HepG2 (cell line): Measurements from ENCODE around the gene PUS1. TPM values are rescaled to one million over a fixed set of nuclear protein-coding genes. Genes with fewer than 3 reads are reported as not detected.

Experiments used
- AGO2 ChIP-seq: fragments of 200-400 bp; formaldehyde crosslinking; optimal IDR thresholded peaks from 2 replicates; pipeline ENCODE3; 2017; ENCODE audit warnings: mild to moderate bottlenecking, low read depth, low read length, moderate library complexity
- JUNB ChIP-seq: sonication (generic); formaldehyde crosslinking; IDR thresholded peaks from 2 replicates; pipeline ENCODE4 v1.8.0; 2022; ENCODE audit warnings: missing genetic modification reagents, mild to moderate bottlenecking, borderline replicate concordance
- MED1 ChIP-seq: sonication (generic); formaldehyde crosslinking; IDR thresholded peaks from 2 replicates; pipeline ENCODE4 v1.4.0; 2020; ENCODE audit warnings: missing genetic modification reagents
- MXD4 ChIP-seq: IDR thresholded peaks from 2 replicates; pipeline ENCODE4 v1.6.1; 2016; ENCODE audit warnings: mild to moderate bottlenecking, missing biosample characterization, missing genetic modification reagents
- MXI1 ChIP-seq: IDR thresholded peaks from 3 replicates; pipeline ENCODE4 v1.6.1; 2012; ENCODE audit warnings: low read depth, low read length, inconsistent platforms, borderline replicate concordance
- NCOA5 ChIP-seq: sonication (generic); formaldehyde crosslinking; IDR thresholded peaks from 2 replicates; pipeline ENCODE4 v1.4.0; 2020; ENCODE audit warnings: missing genetic modification reagents
- NCOR1 ChIP-seq: fragments of 200-600 bp; sonication (generic); IDR thresholded peaks from 2 replicates; pipeline ENCODE4 v1.7.0; 2017; ENCODE audit warnings: antibody characterized with exemption, low read length, borderline replicate concordance
- ONECUT2 ChIP-seq: sonication (generic); formaldehyde crosslinking; IDR thresholded peaks from 2 replicates; pipeline ENCODE4 v1.4.0; 2020; ENCODE audit warnings: missing genetic modification reagents
- PCBP1 ChIP-seq: fragments of 200-400 bp; formaldehyde crosslinking; IDR thresholded peaks from 2 replicates; pipeline ENCODE4 v1.6.1; 2017; ENCODE audit warnings: mild to moderate bottlenecking, low read depth, low read length, borderline replicate concordance
- RARA ChIP-seq: IDR thresholded peaks from 2 replicates; pipeline ENCODE4 v1.6.1; 2016; ENCODE audit warnings: missing genetic modification reagents, missing compliant biosample characterization
- RXRA ChIP-seq: sonication (generic); formaldehyde crosslinking; IDR thresholded peaks from 2 replicates; pipeline ENCODE4 v1.5.1; 2020; ENCODE audit warnings: missing genetic modification reagents
- RXRB ChIP-seq: IDR thresholded peaks from 2 replicates; pipeline ENCODE4 v1.6.1; 2016; ENCODE audit warnings: borderline replicate concordance, missing genetic modification reagents, missing compliant biosample characterization
- SIN3A ChIP-seq: IDR thresholded peaks from 2 replicates; pipeline ENCODE4 v1.6.1; 2011; ENCODE audit warnings: low read depth, mild to moderate bottlenecking, control low read depth, low read length, borderline replicate concordance
- THAP11 ChIP-seq: IDR thresholded peaks from 2 replicates; pipeline ENCODE4 v1.6.1; 2016; ENCODE audit warnings: missing biosample characterization, missing genetic modification reagents
- ZBTB7B ChIP-seq: sonication (generic); formaldehyde crosslinking; IDR thresholded peaks from 2 replicates; pipeline ENCODE4 v1.4.0; 2020; ENCODE audit warnings: missing genetic modification reagents
- ZNF10 ChIP-seq: sonication (generic); formaldehyde crosslinking; IDR thresholded peaks from 2 replicates; pipeline ENCODE4 v1.4.0; 2020; ENCODE audit warnings: mild to moderate bottlenecking, low read depth, missing genetic modification reagents, borderline replicate concordance
- ZNF317 ChIP-seq: sonication (generic); formaldehyde crosslinking; IDR thresholded peaks from 2 replicates; pipeline ENCODE4 v1.5.0; 2020; ENCODE audit warnings: mild to moderate bottlenecking, missing genetic modification reagents
- ZNF564 ChIP-seq: sonication (generic); formaldehyde crosslinking; IDR thresholded peaks from 2 replicates; pipeline ENCODE4 v1.8.1; 2023; ENCODE audit warnings: mild to moderate bottlenecking, missing genetic modification reagents
- polyA plus RNA-seq, 8 experiments: library from polyadenylated mRNA; depleted of rRNA in 3 of 8; stranded (reverse) in 7 of 8; unstranded in 1 of 8; fragments of >200 nt; fragmentation: Illumina TruSeq in 4 of 8; extraction: Trizol in 4 of 8; gene quantifications; 2 replicates each; pipeline versions ENCODE4 v1.2.1 to v1.2.3, GENCODE V29; 2011 to 2016; ENCODE audit warnings: low read depth in 4 of 8, missing spikeins in 1 of 8, mixed read lengths in 1 of 8; ENCODE audit not compliant: insufficient read depth in 1 of 8
- total RNA-seq, 5 experiments: library from RNA; depleted of rRNA; stranded (reverse); fragments of >200 nt; fragmentation: Illumina TruSeq; extraction: Trizol; gene quantifications; 2 replicates each; pipeline ENCODE4 v1.2.3, GENCODE V29; 2016; ENCODE audit warnings: low read depth in 1 of 5
- TF ChIP-seq, protein P1 (sequence below), 2 experiments: IDR thresholded peaks; 2 replicates each; pipeline ENCODE4 v1.6.1; 2011 to 2012; ENCODE audit warnings: low read length in 2 of 2, borderline replicate concordance in 1 of 2, low read depth in 1 of 2, mild to moderate bottlenecking in 1 of 2, moderate library complexity in 1 of 2
- TF ChIP-seq, protein P2 (sequence below): sonication (generic); formaldehyde crosslinking; IDR thresholded peaks from 2 replicates; pipeline ENCODE4 v1.5.0; 2020; ENCODE audit warnings: missing genetic modification reagents, mild to moderate bottlenecking, borderline replicate concordance
- TF ChIP-seq, protein P3 (sequence below): sonication (generic); formaldehyde crosslinking; IDR thresholded peaks from 2 replicates; pipeline ENCODE4 v1.4.0; 2020; ENCODE audit warnings: missing genetic modification reagents, mild to moderate bottlenecking, borderline replicate concordance
- TF ChIP-seq, protein P4 (sequence below): sonication (generic); formaldehyde crosslinking; IDR thresholded peaks from 2 replicates; pipeline ENCODE4 v1.8.1; 2023; ENCODE audit warnings: mild to moderate bottlenecking, missing genetic modification reagents

Gene PUS1
- total and polyA plus RNA-seq, 2 of the 13 experiments (the other 11 are each of a cell fraction or from before 2014, with no cell fraction given) = 19.2 to 24.7 TPM

DNA sequence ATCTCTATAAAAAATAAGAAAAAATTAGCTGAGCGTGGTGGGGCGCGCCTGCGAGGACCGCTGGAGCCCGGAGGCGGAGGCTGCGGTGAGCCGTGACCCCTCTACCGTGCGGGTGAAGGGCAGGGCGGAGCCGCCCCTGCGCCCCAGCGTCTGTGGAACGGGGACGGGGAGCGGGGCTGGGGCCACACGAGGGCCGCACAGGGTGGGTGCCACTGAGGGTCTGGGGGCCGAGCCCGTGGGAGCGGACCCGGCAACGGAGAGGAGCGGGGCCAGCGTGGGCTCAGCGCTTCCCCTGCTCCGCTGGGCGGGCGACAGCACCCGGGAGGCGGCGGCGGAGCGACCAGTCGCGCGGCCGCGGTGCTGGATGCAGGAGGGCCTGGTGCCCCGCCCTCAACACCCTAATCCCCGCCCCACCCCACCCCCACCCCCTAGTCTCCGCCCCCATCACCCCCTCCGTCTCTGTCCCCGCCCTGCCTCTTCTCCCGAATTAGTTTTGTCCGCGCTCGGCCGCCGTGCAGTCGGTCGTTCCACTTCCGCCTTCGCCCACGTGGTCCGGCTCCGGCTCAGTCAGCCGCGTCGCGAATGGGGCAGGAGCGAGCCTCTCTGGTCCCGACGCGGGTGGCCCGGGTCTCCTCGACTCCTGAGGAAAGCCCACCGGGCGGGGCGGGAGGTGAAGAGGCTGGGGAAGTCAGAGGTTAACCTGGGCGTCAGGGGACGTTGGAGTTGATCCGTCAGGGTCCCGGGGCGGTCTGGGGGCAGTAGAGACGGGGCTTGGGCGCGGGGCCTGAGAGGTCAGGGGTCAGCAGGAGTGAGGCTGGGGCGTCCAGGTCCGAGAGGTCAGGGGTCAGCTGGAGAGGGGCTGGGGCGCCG lies at the start of gene PUS1 (continued):
- 0 out of 2 replicates have a peak, but pooled peaks have one; percentile 4 for TF ChIP-seq RXRA (CRISPR knock-in tag)
- TF ChIP-seq ZNF564 = no peak; the same call in 1 of the 2 replicates
- TF ChIP-seq PCBP1 = 0 out of 2 replicates have a peak, but pooled peaks have one; percentile 20
- peak; percentile 98 for TF ChIP-seq SIN3A
- peak; percentile 65 for TF ChIP-seq RARA (CRISPR knock-in tag)
- TF ChIP-seq, protein P1, sequence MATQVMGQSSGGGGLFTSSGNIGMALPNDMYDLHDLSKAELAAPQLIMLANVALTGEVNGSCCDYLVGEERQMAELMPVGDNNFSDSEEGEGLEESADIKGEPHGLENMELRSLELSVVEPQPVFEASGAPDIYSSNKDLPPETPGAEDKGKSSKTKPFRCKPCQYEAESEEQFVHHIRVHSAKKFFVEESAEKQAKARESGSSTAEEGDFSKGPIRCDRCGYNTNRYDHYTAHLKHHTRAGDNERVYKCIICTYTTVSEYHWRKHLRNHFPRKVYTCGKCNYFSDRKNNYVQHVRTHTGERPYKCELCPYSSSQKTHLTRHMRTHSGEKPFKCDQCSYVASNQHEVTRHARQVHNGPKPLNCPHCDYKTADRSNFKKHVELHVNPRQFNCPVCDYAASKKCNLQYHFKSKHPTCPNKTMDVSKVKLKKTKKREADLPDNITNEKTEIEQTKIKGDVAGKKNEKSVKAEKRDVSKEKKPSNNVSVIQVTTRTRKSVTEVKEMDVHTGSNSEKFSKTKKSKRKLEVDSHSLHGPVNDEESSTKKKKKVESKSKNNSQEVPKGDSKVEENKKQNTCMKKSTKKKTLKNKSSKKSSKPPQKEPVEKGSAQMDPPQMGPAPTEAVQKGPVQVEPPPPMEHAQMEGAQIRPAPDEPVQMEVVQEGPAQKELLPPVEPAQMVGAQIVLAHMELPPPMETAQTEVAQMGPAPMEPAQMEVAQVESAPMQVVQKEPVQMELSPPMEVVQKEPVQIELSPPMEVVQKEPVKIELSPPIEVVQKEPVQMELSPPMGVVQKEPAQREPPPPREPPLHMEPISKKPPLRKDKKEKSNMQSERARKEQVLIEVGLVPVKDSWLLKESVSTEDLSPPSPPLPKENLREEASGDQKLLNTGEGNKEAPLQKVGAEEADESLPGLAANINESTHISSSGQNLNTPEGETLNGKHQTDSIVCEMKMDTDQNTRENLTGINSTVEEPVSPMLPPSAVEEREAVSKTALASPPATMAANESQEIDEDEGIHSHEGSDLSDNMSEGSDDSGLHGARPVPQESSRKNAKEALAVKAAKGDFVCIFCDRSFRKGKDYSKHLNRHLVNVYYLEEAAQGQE (IDR thresholded peaks at IDR 0.05; ENCODE audit: borderline replicate concordance in 1 of 2, low read depth in 1 of 2, low read length in 2 of 2) = peak in 1 of 2 experiments; percentile 34; a peak in 1 of 4 replicates
- peak; percentile 73 for TF ChIP-seq ZNF317 (CRISPR knock-in tag)
- peak; percentile 99 for TF ChIP-seq MXI1
- TF ChIP-seq RXRB (CRISPR knock-in tag) = peak; percentile 51; the same call in 1 of the 2 replicates
- no peak for TF ChIP-seq ONECUT2 (CRISPR knock-in tag)
- TF ChIP-seq MED1 (CRISPR knock-in tag) = peak; percentile 60
- peak; percentile 22; the same call in 1 of the 2 replicates for TF ChIP-seq JUNB (CRISPR knock-in tag)
- TF ChIP-seq NCOR1 = 0 out of 2 replicates have a peak, but pooled peaks have one; percentile 24
- TF ChIP-seq ZBTB7B (CRISPR knock-in tag) = no peak; the same call in 1 of the 2 replicates
- TF ChIP-seq, protein P2, sequence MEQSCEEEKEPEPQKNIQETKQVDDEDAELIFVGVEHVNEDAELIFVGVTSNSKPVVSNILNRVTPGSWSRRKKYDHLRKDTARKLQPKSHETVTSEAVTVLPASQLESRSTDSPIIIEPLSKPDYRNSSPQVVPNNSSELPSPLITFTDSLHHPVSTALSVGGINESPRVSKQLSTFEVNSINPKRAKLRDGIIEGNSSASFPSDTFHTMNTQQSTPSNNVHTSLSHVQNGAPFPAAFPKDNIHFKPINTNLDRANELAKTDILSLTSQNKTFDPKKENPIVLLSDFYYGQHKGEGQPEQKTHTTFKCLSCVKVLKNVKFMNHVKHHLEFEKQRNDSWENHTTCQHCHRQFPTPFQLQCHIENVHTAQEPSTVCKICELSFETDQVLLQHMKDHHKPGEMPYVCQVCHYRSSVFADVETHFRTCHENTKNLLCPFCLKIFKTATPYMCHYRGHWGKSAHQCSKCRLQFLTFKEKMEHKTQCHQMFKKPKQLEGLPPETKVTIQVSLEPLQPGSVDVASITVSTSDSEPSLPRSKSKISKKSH = no peak
- peak; percentile 11 for TF ChIP-seq AGO2
- TF ChIP-seq, protein P3, sequence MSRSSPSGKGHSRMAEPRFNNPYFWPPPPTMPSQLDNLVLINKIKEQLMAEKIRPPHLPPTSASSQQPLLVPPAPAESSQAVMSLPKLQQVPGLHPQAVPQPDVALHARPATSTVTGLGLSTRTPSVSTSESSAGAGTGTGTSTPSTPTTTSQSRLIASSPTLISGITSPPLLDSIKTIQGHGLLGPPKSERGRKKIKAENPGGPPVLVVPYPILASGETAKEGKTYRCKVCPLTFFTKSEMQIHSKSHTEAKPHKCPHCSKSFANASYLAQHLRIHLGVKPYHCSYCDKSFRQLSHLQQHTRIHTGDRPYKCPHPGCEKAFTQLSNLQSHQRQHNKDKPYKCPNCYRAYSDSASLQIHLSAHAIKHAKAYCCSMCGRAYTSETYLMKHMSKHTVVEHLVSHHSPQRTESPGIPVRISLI (CRISPR knock-in tag) = 0 out of 2 replicates have a peak, but pooled peaks have one; percentile 8
- no peak for TF ChIP-seq ZNF10 (CRISPR knock-in tag)
- TF ChIP-seq NCOA5 = no peak
- TF ChIP-seq MXD4 = peak; percentile 100
- peak; percentile 88 for TF ChIP-seq THAP11
- TF ChIP-seq, protein P4, sequence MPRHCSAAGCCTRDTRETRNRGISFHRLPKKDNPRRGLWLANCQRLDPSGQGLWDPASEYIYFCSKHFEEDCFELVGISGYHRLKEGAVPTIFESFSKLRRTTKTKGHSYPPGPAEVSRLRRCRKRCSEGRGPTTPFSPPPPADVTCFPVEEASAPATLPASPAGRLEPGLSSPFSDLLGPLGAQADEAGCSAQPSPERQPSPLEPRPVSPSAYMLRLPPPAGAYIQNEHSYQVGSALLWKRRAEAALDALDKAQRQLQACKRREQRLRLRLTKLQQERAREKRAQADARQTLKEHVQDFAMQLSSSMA = 0 out of 2 replicates have a peak, but pooled peaks have one; percentile 50
